RWPE2 (cell line): Measurements from ENCODE around the gene SGF29.

Experiments
- ATAC-seq: fragments of 200-7000 bp; cut with Tn5 transposase; 3 replicates; pipeline ENCODE4 v1.9.1; 2021; ENCODE audit warnings: low read depth
- DNase-seq: peaks from one replicate; pipeline ENCODE4 v3.0.0-alpha.2; 2020; ENCODE audit warnings: low spot score
- H3K27ac ChIP-seq: fragments of 450-650 bp; 2 replicates; pipeline ENCODE4 v1.5.1; 2017; ENCODE audit warnings: mild to moderate bottlenecking; ENCODE audit not compliant: poor library complexity, severe bottlenecking
- H3K27me3 ChIP-seq: fragments of 250-450 bp; sonication (Bioruptor Pico); 2 replicates; pipeline ENCODE4 v1.5.1; 2021; ENCODE audit warnings: mild to moderate bottlenecking, moderate library complexity; ENCODE audit not compliant: insufficient read depth, poor library complexity, severe bottlenecking
- H3K36me3 ChIP-seq: fragments of 250-450 bp; sonication (Bioruptor Pico); 2 replicates; pipeline ENCODE4 v1.5.1; 2020; ENCODE audit warnings: low read depth, mild to moderate bottlenecking, moderate library complexity
- H3K4me1 ChIP-seq: fragments of 250-450 bp; sonication (Bioruptor Pico); 2 replicates; pipeline ENCODE4 v1.5.1; 2021; ENCODE audit warnings: mild to moderate bottlenecking, moderate library complexity; ENCODE audit not compliant: insufficient read depth, poor library complexity, severe bottlenecking
- H3K4me3 ChIP-seq: fragments of 250-450 bp; sonication (Bioruptor Pico); 2 replicates; pipeline ENCODE4 v1.5.1; 2021; ENCODE audit warnings: mild to moderate bottlenecking, moderate library complexity; ENCODE audit not compliant: severe bottlenecking
- H3K9me3 ChIP-seq: fragments of 250-450 bp; sonication (Bioruptor Pico); 2 replicates; pipeline ENCODE4 v1.5.1; 2021; ENCODE audit warnings: mild to moderate bottlenecking, moderate library complexity; ENCODE audit not compliant: severe bottlenecking
- TF ChIP-seq, protein P1 (sequence below): fragments of 450-650 bp; IDR thresholded peaks from one replicate; pipeline ENCODE4 v1.5.1; 2017; ENCODE audit warnings: mild to moderate bottlenecking, moderate library complexity; ENCODE audit not compliant: poor library complexity, severe bottlenecking

SGF29 gene

DNA sequence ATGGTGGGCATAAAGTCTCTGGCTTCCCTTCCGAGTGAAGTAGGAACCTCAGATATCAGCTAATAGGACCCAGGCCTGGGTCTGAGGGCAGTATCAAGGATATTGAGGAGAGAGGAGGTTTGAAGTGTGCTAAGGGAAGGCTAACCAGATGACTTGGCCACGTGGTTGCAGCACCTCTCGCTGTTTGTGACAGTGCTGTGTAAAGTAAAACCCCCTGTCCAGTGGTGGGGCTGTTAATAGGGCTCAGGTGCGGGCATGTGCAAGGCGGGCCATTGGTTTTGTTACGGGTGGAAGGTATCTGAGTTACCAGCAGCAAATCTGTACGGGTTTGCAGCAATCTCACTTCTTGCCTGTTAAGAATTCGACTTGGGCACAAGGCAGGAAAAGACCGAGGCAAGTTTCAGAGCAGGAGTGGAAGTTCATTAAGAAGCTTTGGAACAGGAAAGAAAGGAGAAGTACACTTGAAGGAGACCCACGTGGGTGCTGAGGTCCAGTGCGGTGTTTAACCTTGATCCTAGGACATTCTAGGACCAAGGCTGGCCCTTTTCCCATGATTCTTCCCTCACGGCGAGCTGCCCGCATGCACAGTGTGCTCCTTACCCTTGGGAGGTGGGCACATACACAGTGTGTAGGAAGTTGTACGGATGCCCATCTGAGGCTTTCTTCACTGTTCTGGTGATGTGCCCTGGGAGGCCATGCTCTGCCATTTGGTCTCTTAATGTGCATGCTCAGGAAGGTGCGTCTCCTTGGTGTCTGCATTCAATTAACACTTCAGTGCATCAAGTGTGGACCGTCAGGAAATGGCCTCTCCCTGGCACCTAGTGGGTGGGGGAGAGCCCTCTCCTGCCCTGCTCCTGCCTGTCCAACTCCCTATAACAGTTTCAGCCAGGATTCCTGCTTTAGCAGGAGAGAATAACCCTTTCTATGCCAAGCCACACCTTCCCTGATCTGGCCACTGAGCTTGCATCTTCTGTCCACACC, 20.3 kb downstream of the SGF29 start:
- Histone ChIP-seq H3K4me1 (no peaks in the 10 kb centered on the region), H3K36me3 (no peaks in the 10 kb centered on the region), H3K27ac (no peak overlapping the region), H3K4me3 (no peak overlapping the region), H3K27me3 (no peaks in the 10 kb centered on the region), H3K9me3 (no peaks in the 10 kb centered on the region)
- DNase-seq (no peak), ATAC-seq (no peak)
- TF ChIP-seq, protein P1, sequence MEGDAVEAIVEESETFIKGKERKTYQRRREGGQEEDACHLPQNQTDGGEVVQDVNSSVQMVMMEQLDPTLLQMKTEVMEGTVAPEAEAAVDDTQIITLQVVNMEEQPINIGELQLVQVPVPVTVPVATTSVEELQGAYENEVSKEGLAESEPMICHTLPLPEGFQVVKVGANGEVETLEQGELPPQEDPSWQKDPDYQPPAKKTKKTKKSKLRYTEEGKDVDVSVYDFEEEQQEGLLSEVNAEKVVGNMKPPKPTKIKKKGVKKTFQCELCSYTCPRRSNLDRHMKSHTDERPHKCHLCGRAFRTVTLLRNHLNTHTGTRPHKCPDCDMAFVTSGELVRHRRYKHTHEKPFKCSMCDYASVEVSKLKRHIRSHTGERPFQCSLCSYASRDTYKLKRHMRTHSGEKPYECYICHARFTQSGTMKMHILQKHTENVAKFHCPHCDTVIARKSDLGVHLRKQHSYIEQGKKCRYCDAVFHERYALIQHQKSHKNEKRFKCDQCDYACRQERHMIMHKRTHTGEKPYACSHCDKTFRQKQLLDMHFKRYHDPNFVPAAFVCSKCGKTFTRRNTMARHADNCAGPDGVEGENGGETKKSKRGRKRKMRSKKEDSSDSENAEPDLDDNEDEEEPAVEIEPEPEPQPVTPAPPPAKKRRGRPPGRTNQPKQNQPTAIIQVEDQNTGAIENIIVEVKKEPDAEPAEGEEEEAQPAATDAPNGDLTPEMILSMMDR: no peak

DNA sequence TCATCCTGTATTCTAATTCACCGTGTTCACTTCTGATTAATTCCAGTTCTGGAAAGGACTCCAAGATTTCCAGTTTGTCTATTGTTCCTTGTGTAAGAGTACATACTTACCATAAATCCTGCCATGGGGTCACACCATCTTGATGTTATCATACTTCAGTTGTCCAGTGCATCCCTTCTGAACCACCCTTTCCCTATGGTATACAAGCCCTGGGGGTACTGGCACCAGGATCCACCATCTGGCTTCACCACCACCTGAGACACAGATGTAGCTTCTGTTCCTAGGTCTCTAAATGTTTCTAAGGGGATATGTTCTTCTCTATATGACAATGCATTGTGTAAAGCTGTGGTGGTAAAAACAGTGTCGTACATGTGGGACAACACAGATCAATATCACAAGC, 21.2 kb downstream of the SGF29 start:
- TF ChIP-seq, protein P1: no peak
- Histone ChIP-seq H3K9me3 (no peaks in the 10 kb centered on the region), H3K4me3 (no peak overlapping the region), H3K4me1 (no peaks in the 10 kb centered on the region), H3K27ac (no peak overlapping the region), H3K36me3 (no peaks in the 10 kb centered on the region), H3K27me3 (no peaks in the 10 kb centered on the region)
- ATAC-seq: no peak
- DNase-seq: no peak

- no peaks in the 10 kb centered on the region for H3K27me3 ChIP-seq
- no peaks in the 10 kb centered on the region for H3K9me3 ChIP-seq
- TF ChIP-seq, protein P1: no peak
- no peak overlapping the region for H3K27ac ChIP-seq
- DNase-seq: no peak
- ATAC-seq: no peak
- H3K4me3 ChIP-seq: no peak overlapping the region
- no peaks in the 10 kb centered on the region for H3K36me3 ChIP-seq
- H3K4me1 ChIP-seq: no peaks in the 10 kb centered on the region
These were observed 21.9 kb downstream of the SGF29 start for GRCh38 chr16:28575446-28576109.

DNA sequence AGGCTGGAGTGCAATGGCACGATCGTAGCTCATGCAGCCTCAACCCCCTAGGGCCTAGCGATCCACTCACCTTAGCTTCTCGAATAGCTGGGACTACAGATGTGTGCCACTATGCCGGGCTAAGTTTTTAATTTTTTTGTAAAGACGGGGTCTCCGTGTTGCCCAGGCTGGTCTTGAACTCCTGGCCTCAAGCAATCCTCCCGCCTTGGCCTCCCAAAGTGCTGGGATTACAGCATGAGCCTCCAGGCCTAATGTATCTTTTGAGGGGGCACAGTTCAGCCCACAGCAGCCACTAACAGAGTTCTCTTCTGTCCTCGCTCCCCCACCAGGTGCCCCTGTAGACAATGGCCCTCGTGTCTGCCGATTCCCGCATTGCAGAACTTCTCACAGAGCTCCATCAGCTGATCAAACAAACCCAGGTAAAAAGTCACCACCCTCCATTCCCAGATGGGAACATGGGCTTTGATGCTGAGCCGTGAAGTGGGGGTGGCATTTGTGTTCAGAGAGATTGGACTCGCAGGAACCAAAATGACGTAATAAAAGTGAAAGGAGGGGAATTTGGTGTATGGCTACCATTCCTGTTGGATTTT, 27.1 kb downstream of the SGF29 start:
- no peaks in the 10 kb centered on the region for H3K9me3 ChIP-seq
- TF ChIP-seq, protein P1: no peak
- no peak overlapping the region for H3K4me3 ChIP-seq
- H3K27me3 ChIP-seq: no peaks in the 10 kb centered on the region
- no peaks in the 10 kb centered on the region for H3K4me1 ChIP-seq
- peaks cover 7% of the 10 kb centered on the region; the same call in 1 of the 2 replicates for H3K36me3 ChIP-seq
- ATAC-seq (no peak), DNase-seq (no peak)
- H3K27ac ChIP-seq: no peak overlapping the region
